Measurements from ENCODE around the gene UTP15.

The UTP15 gene

DNA sequence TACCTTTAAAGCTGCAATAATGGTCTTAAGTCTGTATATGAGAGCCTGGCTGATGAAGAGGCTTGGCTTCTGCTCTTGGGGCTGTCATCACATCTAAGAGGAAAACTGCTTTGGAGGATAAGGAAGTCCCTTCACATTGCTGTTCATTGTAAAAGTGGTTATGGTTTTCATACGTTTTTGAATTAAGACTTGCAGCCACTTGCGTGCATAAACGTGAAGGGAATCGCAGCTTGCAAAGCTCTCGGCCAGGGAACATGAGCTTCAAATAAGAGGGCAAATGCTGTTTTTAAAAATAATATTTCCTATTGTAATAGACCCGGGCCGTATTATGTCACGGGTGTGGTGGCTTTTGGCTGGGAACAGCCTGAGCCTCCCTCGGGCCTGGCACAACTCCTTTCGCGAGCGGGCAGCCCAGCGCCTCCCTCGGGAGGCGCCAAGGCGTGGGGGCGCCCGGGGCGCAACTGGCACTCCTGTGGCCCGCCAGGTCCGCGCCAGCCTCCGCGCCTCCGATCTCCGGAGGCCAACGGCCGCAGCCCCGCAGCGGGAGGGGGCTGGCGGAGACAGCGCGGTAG is 59.9 kb downstream of the UTP15 start:
- TF ChIP-seq, protein P1, sequence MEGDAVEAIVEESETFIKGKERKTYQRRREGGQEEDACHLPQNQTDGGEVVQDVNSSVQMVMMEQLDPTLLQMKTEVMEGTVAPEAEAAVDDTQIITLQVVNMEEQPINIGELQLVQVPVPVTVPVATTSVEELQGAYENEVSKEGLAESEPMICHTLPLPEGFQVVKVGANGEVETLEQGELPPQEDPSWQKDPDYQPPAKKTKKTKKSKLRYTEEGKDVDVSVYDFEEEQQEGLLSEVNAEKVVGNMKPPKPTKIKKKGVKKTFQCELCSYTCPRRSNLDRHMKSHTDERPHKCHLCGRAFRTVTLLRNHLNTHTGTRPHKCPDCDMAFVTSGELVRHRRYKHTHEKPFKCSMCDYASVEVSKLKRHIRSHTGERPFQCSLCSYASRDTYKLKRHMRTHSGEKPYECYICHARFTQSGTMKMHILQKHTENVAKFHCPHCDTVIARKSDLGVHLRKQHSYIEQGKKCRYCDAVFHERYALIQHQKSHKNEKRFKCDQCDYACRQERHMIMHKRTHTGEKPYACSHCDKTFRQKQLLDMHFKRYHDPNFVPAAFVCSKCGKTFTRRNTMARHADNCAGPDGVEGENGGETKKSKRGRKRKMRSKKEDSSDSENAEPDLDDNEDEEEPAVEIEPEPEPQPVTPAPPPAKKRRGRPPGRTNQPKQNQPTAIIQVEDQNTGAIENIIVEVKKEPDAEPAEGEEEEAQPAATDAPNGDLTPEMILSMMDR (IDR thresholded peaks at IDR 0.05): no peak

DNA sequence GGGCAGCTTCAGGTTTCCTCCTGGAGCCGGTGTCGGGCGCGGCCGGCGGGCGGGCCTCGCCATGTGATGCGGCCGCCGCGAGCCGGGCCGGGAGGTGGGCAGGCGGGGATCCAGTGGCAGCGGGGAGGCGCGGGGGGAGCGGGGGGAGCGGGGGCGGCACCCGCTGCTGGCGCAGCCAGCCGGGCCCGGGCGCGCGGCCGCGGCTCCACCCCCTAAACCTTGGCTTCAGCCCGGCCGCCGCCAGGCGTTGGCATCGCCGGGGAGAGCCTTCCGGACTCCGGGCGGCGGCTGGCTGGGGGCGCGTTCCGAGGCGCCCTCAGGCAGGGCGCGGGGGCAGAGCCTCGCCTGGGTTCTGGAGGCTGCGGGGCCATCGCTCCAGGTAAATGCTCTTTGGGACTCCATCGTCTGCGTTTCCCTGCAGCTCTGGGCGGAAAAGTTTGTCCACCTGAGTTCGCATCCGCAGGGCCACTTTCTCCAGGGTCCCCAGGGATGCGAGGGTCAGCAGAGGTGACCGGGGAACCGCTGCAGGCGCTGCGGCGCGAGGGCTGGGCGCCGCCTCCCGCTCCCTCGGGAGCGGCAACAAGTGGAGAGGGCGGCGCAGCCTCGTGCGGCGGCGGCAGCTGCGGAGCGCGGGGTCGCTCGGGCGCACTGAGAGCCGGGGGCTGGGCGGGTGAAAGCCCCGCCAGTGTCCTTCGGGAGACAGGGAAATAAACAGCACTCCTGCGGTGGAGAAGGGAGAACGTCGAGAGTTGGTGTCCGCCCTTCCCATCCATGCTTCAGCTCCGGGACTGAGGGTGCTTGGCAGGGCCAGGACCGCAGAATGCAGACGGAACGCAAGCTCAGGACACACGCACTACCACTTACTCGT is 60.6 kb downstream of the UTP15 start, which contains the start of gene ARHGEF28:
Gene ARHGEF28 (plus strand): TSS at position 253 of the 868 bp plus-strand sequence. CDS start 58,656 bp downstream, outside the sequence.
- TF ChIP-seq, protein P1 (IDR thresholded peaks at IDR 0.05): no peak

DNA sequence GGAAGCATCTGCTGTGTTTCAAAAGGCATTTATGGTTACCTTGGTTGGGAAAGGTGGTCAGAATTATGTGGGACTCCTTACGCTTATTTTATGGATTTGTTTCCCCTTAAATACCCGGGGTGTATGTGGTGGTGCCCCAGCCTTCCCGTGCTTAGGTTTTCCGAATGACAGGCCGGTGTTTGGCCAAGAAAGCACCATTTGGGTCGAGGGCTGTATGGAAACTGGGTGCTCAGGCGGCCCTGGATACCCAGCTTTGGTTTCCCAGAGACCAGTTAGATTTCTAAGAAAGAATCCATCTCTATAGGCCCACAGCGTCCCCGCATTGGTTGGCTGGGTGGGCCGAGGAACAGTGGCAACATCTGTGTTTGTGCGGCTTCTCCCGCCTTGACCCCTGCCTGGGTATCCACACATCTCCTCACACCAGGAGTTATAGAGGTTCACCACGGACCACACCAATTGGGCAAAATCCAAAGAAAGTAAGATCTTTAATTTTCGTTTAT is 61.3 kb downstream of the UTP15 start:
- TF ChIP-seq, protein P1 (IDR thresholded peaks at IDR 0.05): no peak

DNA sequence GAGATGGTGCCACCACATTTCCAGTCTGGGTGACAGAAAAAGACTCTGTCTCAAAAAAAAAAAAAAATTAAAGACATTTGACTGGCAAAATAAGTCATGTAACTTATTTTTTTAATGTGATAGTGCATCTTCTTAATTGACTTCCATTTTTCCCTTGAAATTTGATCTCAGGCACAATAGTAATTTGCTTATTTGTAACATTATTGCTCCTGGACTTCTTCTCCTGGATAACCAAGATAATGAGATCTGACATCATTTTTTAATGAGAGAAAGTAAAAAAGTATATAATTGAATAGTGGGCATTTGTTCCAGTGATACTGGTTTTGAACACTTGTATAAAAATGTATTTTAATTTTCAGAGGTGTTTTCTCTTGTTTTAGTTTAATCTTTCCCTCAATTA is 63.9 kb downstream of the UTP15 start:
- TF ChIP-seq, protein P1 (IDR thresholded peaks at IDR 0.05): no peak

DNA sequence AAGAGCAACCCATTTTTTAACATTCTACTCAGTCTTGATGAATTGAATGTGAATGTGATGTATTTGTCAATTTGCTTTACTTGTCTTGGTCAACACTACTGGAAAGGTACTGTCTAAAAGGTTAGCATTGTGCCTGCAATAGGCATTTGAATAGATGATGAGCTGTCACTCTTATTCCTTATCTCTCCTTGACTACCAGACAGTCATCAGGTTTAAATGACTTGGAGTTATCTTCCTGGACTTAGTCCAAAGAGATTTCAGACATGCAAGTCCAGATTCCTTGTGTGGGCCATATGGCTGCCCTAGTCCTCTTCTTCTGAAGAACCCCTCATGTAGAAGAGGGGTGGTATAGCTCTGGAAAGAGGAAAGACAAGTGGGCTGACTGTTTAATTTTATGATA is 65.2 kb downstream of the UTP15 start:
- TF ChIP-seq, protein P1 (IDR thresholded peaks at IDR 0.05): no peak

DNA sequence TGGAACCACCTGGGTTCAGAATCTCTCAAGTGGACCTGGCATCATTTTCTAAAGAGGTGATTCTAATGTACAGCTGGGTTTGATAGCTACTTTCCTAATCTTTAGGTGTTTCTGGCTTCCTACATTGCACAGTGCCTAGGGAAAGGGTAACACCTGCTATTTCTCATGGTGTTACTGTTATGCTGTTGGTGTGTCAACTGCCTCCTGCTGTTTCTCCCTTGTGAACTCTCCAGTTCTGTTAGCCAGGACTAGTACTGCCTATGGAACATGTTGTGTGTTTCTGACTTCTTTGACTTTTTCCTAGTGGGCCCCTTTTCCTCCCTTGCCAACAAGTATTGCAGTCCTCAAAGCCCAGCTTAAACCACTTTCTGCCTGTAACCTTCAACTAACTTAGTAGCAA is 66.0 kb downstream of the UTP15 start:
- TF ChIP-seq, protein P1 (IDR thresholded peaks at IDR 0.05): no peak
